Sigmoid colon (tissue), 4 donors: ENCODE data around the gene PLA2G4D.

Experiments
- CTCF ChIP-seq, 4 experiments: fragments of 450-650 bp in 3 of 4; fragments of 200-600 bp in 1 of 4; IDR thresholded peaks; one replicate each; pipeline ENCODE4 v1.5.1; 2016 to 2019; ENCODE audit warnings: antibody characterized with exemption in 4 of 4, mild to moderate bottlenecking in 3 of 4, moderate library complexity in 2 of 4
- EP300 ChIP-seq, 4 donors: sonication (generic); formaldehyde crosslinking; IDR thresholded peaks; one replicate each; pipeline ENCODE4 v1.6.1; 2017; ENCODE audit warnings: antibody characterized with exemption in 4 of 4
- POLR2A ChIP-seq, 2 donors: fragments of 450-650 bp; IDR thresholded peaks; one replicate each; pipeline ENCODE4 v1.6.1; 2016; ENCODE audit warnings: antibody characterized with exemption in 2 of 2, mild to moderate bottlenecking in 2 of 2, moderate library complexity in 2 of 2

- no peak for TF ChIP-seq POLR2A (IDR thresholded peaks at IDR 0.05)
- TF ChIP-seq CTCF (IDR thresholded peaks at IDR 0.05): no peak
- TF ChIP-seq EP300 (IDR thresholded peaks at IDR 0.05): no peak
These were observed 45.2 kb upstream of the PLA2G4D start for GRCh38 chr15:42139596-42139995.
